Epidermal melanocyte (primary cell): Measurements from ENCODE around the gene GLIPR1.
"Not testable (repeated sequence)": the region's sequence is repeated elsewhere in the genome, so short reads cannot be mapped to it uniquely, and the experiment has no call there.

Source experiments
- DNase-seq: peaks from one replicate; pipeline ENCODE4 v3.0.0; 2011; ENCODE audit warnings: low spot score; ENCODE audit not compliant: insufficient read length

Gene GLIPR1

GRCh38 chr12:75511116-75512048, 30.8 kb downstream of the GLIPR1 start, which contains the start of gene KRR1:
Gene KRR1 (minus strand): TSS chr12:75511609. CDS start chr12:75511597, 12 bp downstream.
- DNase-seq = peak; percentile 63

GRCh38 chr12:75521224-75521623, 40.7 kb downstream of the GLIPR1 start:
- not testable (repeated sequence) for DNase-seq

GRCh38 chr12:75522124-75522523, 41.6 kb downstream of the GLIPR1 start:
- not testable (repeated sequence) for DNase-seq

- DNase-seq = no peak
Observed at GRCh38 chr12:75525263-75525662, 44.7 kb downstream of the GLIPR1 start.

DNA sequence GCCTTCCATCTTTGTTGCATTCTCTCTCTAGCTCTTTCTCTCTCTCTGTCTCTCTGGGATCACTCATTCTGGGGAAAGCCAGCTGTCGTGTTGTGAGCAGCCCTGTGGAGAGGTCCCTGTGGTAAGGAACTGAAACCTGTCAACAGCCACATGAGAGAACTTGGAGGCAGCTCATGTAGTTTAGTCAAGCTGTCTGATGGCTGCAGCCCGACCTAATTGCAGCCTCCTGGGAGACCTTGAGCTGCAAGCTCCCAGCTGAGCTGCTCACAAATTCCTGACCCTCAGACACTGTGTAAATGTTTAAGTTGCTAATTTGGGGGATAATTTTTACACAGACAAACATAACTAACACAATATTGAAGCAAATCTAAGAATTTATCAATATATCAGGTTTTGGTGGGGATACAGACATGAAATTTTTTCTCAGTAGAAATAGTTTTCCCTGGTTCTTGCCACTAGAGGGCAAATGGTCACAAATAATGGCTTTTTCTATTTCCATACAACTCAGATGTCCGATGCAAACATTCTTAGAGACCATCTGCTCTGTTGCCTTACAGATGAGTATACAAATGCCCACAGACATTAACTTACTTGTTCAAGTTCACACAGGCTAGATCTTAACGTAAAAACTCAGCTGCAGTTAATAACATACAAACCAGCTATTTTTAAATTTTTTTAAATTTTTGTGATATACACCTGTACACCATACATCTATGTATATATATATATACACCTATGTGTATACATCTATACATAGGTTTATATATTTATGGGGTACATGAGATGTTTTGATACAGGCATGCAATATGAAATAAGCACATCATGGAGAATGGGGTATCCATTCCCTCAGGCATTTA, 46.3 kb downstream of the GLIPR1 start:
- DNase-seq = peak; percentile 61

GRCh38 chr12:75528272-75528671, 47.7 kb downstream of the GLIPR1 start:
- no peak for DNase-seq

DNA sequence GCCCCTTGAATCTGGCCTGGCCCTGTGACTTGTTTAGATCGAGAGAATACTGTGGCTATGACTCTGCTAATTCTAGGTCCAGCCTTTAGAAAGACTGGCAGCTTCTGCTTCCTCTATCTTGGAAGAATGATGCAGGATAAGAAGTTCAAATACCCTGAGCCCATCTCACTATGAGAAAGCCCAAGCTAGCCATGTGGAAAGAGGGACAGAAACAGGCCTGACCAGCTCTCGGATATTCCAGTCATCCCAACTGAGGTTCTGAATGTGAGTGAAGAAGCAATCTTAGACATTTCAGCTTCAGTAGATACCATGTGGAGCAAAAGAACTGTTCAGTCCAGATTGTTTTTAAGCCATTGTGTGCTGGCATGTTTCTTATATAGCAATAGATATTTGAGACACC, 48.1 kb downstream of the GLIPR1 start:
- DNase-seq = no peak

DNA sequence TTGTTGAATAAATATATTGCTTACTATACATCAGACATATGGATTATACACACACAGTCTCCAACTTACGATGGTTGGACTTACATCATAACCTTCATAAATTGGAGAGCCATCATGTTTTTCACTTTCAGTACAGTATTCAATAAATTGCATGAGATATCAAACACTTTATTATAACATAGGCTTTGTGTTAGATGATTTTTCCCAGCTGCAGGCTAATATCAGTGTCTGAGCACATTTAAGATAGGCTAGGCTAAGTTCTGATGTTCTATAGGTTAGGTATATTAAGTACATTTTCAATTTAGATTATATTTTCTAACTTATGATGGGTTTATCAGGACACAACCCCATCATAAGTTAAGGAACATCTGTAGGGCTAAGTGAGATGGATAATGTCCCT, 48.8 kb downstream of the GLIPR1 start:
- DNase-seq = no peak

DNA sequence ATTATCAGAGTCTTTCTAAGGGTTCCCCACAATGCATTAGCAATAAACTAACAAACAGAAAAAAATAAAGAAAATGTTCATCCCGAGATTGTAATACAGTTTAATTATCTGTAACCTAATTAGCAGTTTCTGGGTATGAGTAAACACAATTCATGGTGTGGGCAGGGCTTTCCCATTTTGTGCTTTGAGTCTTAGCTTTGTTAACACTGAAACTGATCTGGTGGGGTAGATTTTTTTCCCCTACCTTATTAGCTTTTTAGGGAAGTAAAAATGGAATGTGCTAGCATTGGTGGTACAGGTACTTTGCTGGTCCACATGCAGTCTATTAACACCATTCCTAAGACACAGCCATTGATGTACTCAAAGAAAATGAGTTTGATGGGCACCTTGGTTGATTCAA, 49.3 kb downstream of the GLIPR1 start:
- DNase-seq = no peak

- no peak for DNase-seq
Observed at GRCh38 chr12:75533239-75533638, 52.7 kb downstream of the GLIPR1 start.

GRCh38 chr12:75539889-75540288, 59.3 kb downstream of the GLIPR1 start:
- DNase-seq = no peak

DNA sequence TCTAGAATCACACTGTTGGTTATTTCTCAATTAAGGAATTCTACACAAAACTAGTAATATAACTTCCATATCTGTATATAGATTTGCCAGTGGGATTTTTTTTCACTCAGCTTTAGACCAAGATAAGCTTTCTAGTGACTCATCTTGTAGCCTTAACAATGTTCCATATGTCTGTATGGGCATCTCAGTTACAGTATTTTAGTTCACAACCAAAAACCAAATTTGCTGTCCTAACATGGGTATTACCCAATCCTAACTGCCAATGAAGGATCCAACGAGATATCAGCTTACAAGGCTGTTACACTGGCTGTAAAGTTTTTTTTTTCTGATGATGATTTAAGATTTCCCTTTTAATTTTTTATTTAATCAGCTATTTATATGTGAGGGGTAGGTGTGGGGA, 62.4 kb downstream of the GLIPR1 start:
- no peak for DNase-seq

DNA sequence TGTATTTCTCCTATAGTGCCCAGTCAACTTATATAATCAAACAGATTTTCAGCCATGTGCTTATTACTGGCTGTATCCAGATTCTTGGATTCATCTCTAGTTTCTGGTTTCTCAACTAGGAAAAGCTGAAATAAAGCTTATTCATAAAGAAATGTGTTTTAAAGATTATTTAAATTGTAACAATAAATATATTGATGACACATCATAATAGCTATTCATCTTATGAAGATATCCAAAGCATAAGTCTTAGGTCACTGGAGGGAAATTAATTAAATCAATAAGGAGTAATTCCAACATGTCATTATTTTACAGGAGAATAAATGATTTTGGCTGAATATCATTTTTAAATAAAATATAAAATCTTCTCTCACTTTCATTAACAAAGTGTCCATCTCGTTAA, 63.0 kb downstream of the GLIPR1 start:
- DNase-seq = no peak

DNA sequence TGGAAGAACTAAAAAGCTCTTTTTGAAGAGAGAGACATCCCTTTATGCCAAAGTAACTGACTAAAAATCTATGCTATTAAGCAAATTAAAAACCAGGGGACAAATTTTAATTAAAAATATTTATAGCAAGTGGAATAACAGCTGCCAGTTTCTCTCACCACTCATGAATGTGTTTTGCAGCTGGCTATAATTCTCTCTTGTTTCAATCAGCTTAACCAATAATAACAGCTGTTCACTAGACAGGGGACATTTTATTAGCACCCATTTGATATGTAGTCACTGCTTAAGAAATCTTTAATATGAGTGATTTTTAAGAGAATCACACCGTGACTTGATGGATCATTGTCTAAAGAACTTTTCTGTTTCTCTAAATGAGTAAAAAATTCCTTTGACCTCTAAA, 65.1 kb downstream of the GLIPR1 start:
- DNase-seq = no peak

DNA sequence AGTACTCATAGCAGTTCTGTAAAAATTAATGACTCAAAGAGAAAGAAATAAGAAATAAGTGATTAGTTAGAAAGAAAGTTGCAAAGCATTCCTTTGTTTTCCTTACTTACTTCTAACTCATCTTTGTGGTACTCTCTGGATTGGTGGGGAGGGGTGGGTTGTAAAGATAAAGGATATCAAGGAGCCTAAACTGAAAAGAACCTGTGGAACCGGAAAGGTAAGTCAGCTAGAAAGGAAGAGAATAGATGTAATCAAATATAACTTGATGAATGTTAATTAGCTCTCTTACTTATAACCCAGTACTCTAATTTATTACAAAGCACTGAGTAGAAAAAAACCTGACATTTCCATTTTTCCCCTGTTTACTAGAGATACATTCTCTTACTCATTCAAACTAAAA, 68.3 kb downstream of the GLIPR1 start:
- DNase-seq = no peak

- no peak for DNase-seq
Observed at GRCh38 chr12:75549989-75550388, 69.4 kb downstream of the GLIPR1 start.

DNA sequence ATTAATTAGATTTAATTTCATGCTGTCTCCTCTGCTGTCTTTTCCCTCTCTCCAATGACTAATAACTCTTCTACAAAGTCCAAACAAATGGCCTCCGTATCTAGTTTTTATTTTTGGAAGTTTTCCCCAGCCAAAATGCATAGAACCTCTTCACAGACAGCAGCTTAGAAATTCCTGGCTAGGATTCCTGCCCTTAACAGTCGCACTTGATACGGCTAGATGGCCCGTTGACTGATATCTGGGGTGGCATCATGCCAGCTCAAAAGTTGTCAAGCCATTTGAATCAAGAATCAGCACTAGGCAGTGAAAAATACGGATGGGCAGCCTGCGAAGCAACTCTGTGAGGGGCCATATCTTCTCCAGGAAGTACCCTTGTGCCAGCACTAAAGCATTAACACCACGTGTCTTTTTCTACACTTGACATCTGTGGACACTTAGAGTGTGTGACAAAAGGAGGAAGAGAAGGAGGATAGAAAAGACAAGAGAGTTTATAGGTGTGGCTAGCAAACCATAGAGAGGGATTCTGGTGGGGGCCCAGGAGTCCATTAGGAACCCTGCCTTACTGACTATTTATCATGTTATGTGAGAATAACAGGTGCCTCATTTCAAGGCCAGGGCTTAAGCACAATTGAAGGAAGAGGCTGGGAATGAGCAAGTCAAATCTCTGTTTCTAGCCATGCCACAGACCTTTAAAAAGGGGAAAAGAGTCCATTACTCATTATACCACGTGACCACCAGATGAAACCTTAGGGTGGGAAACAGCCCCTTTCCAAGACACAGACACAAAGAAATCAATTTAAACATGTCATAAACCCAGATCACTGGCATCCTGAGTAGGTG, 70.1 kb downstream of the GLIPR1 start:
- no peak for DNase-seq

DNA sequence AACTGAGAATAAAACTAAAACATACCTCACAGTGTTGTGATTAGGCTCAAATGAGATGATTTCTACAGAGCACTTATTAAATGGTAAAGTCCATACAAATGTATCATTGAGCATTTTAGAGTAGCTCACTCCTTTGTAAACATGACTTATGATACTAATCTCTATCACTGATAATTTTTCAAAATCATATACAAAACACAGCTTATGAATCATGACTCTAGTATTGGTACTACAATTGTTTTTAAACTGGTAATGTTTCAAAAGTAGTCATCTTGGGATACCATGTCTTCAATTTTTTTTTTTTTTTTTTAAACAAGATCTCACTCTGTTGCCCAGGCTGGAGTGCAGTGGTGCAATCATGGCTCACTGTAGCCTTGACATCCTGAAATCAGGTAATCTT, 70.9 kb downstream of the GLIPR1 start:
- DNase-seq = no peak

DNA sequence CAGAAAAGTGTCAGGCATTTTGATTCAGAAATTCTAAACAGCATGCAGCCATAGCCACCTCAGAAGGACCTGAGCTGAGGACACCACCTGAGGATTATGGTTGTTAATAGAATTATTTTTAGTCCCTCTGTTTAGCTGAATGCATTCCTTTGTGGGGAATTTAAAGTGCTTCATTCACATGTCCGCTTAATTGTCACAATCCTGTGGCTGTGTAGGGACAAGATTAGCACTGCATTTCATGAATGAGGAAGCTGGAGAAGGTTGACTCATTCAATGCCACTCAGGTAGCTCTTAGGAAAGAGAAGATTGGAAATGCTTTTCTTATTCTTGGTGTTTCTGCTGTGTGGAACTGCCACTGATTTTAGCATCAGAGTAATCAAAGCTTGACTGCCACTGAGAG, 72.8 kb downstream of the GLIPR1 start:
- no peak for DNase-seq
